Trophoblast cell (in vitro differentiated cells and primary cell): ENCODE measurements around the gene COG1.

Source experiments
- DNase-seq, 2 donors: peaks; one replicate each; pipeline ENCODE4 v3.0.0-alpha.2; 2016
- H2AFZ ChIP-seq: 2 replicates; pipeline ENCODE4 v1.6.1; 2013; ENCODE audit warnings: low read length, moderate library complexity, mild to moderate bottlenecking; ENCODE audit not compliant: insufficient read depth, poor library complexity
- H2AK5ac ChIP-seq: 2 replicates; pipeline ENCODE4 v1.6.1; 2013; ENCODE audit warnings: mild to moderate bottlenecking, low read length
- H2BK120ac ChIP-seq: 2 replicates; pipeline ENCODE4 v1.6.1; 2013; ENCODE audit warnings: low read length, mild to moderate bottlenecking, moderate library complexity; ENCODE audit not compliant: insufficient read depth, poor library complexity
- H2BK12ac ChIP-seq: 2 replicates; pipeline ENCODE4 v1.6.1; 2013; ENCODE audit warnings: mild to moderate bottlenecking, low read length, moderate library complexity
- H2BK5ac ChIP-seq: 2 replicates; pipeline ENCODE4 v1.6.1; 2013; ENCODE audit warnings: low read length, low read depth, moderate library complexity, mild to moderate bottlenecking; ENCODE audit not compliant: poor library complexity
- H3K14ac ChIP-seq: 2 replicates; pipeline ENCODE4 v1.6.1; 2013; ENCODE audit warnings: mild to moderate bottlenecking, low read length
- H3K18ac ChIP-seq: 2 replicates; pipeline ENCODE4 v1.6.1; 2013; ENCODE audit warnings: mild to moderate bottlenecking, low read length
- H3K23ac ChIP-seq: 2 replicates; pipeline ENCODE4 v1.6.1; 2013; ENCODE audit warnings: low read length
- H3K27ac ChIP-seq: 2 replicates; pipeline ENCODE4 v1.5.1; 2013; ENCODE audit warnings: low read depth, mild to moderate bottlenecking, inconsistent platforms, low read length, moderate library complexity
- H3K27me3 ChIP-seq: 2 replicates; pipeline ENCODE4 v1.6.1; 2013; ENCODE audit warnings: inconsistent platforms, mild to moderate bottlenecking, low read length, moderate library complexity; ENCODE audit not compliant: insufficient read depth
- H3K36me3 ChIP-seq, 2 experiments: 1 replicate in 1 of 2; 2 replicates in 1 of 2; pipeline ENCODE4 v1.6.1; 2013; ENCODE audit warnings: low read length in 2 of 2, mild to moderate bottlenecking in 2 of 2, moderate library complexity in 1 of 2; ENCODE audit not compliant: insufficient read depth in 2 of 2, control insufficient read depth in 1 of 2
- H3K4ac ChIP-seq: 2 replicates; pipeline ENCODE4 v1.6.1; 2013; ENCODE audit warnings: low read depth, mild to moderate bottlenecking, low read length, moderate library complexity
- H3K4me1 ChIP-seq, 2 experiments: 1 replicate in 1 of 2; 2 replicates in 1 of 2; pipeline ENCODE4 v1.6.1; 2013; ENCODE audit warnings: low read length in 2 of 2, mild to moderate bottlenecking in 2 of 2, moderate library complexity in 1 of 2; ENCODE audit not compliant: insufficient read depth in 2 of 2, control insufficient read depth in 1 of 2
- H3K4me2 ChIP-seq: 2 replicates; pipeline ENCODE4 v1.6.1; 2013; ENCODE audit warnings: inconsistent platforms, mild to moderate bottlenecking, low read length, moderate library complexity
- H3K4me3 ChIP-seq: 2 replicates; pipeline ENCODE4 v1.5.1; 2013; ENCODE audit warnings: mild to moderate bottlenecking, low read depth, low read length, inconsistent platforms
- H3K79me1 ChIP-seq: one replicate; pipeline ENCODE4 v1.6.1; 2013; ENCODE audit warnings: low read length
- H3K79me2 ChIP-seq: 2 replicates; pipeline ENCODE4 v1.6.1; 2013; ENCODE audit warnings: low read length, mild to moderate bottlenecking; ENCODE audit not compliant: control insufficient read depth, insufficient read depth, poor library complexity
- H3K9ac ChIP-seq: 2 replicates; pipeline ENCODE4 v1.6.1; 2013; ENCODE audit warnings: mild to moderate bottlenecking, low read length
- H3K9me3 ChIP-seq: 2 replicates; pipeline ENCODE4 v1.6.1; 2013; ENCODE audit warnings: low read depth, mild to moderate bottlenecking, control low read depth, inconsistent platforms, low read length; ENCODE audit not compliant: insufficient read depth
- H4K12ac ChIP-seq: 2 replicates; pipeline ENCODE4 v1.6.1; 2013; ENCODE audit warnings: low read depth, mild to moderate bottlenecking, low read length, moderate library complexity
- H4K8ac ChIP-seq: 2 replicates; pipeline ENCODE4 v1.6.1; 2013; ENCODE audit warnings: low read depth, mild to moderate bottlenecking, low read length, moderate library complexity
- H4K91ac ChIP-seq: one replicate; pipeline ENCODE4 v1.6.1; 2013; ENCODE audit warnings: low read depth, mild to moderate bottlenecking, low read length, moderate library complexity
- WGBS: extraction: QIAGEN DNeasy Blood & Tissue Kit; methylation state at CpG from one replicate; pipeline ENCODE4 v1.1.7; 2013; ENCODE audit warnings: missing lambda C conversion rate; ENCODE audit not compliant: insufficient read length, insufficient coverage; ENCODE audit errors: extremely low coverage; 5-methylcytosine and 5-hydroxymethylcytosine counted together

Gene COG1

DNA sequence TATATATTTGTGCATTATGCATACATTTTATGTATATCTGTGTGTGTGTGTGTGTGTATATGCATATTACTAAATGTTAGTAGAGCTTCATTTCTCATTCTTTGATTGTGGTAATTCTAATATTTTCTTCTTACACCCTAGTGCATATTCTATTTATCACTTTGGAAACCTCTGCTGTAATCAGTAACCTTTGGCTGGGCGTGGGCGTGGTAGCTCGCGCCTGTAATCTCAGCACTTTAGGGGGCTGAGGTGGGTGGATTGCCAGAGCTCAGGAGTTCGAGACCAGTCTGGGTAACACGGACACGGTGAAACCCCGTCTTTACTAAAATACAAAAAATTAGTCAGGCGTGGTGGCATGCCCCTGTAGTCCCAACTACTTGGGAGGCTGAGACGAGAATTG lies 41.9 kb downstream of the COG1 start:
- no peak overlapping the region for H2AFZ ChIP-seq
- H3K18ac ChIP-seq, result no peak overlapping the region
- no peaks in the 10 kb centered on the region for H3K27me3 ChIP-seq
- H3K79me2 ChIP-seq, result peaks cover 21% of the 10 kb centered on the region
- no peak overlapping the region for H4K12ac ChIP-seq
- peaks cover 0 to 2% of the 10 kb centered on the region in 2 experiments for H3K4me1 ChIP-seq
- no peak overlapping the region for H2BK12ac ChIP-seq
- no peak overlapping the region for H3K4me3 ChIP-seq
- no peak overlapping the region for H2BK120ac ChIP-seq
- no CpG with 5 or more reads among the region's 10 CpGs for WGBS
- H3K4me2 ChIP-seq, result no peak overlapping the region
- H3K4ac ChIP-seq, result no peak overlapping the region
- DNase-seq, result no peak
- no peak overlapping the region for H2AK5ac ChIP-seq
- H4K8ac ChIP-seq, result no peak overlapping the region
- no peak overlapping the region for H2BK5ac ChIP-seq
- H4K91ac ChIP-seq, result no peak overlapping the region
- no peaks in the 10 kb centered on the region for H3K9me3 ChIP-seq
- H3K14ac ChIP-seq, result no peak overlapping the region
- peaks cover 10% of the 10 kb centered on the region for H3K79me1 ChIP-seq
- H3K36me3 ChIP-seq, result peaks cover 13 to 18% of the 10 kb centered on the region in 2 experiments
- H3K23ac ChIP-seq, result no peak overlapping the region
- no peak overlapping the region for H3K27ac ChIP-seq
- no peak overlapping the region for H3K9ac ChIP-seq

DNA sequence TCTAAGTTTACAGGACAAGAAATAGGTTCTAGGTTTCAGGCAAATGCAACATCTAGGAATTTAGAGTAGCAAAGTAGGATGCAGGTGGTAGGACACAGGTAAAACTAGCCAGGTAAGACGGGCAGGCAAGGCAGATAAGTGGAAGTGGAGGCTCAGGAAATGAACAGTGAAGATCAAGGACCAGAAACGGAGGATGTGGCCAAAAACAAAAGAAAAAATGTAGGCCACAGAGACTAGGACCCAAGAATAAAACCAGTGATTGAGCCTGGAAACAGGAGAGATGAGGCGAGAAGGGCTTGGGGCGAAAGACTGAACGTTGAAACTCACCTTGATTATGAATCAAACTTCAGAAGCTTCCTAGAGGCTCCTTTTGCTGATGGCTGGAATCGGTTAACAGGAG lies 44.9 kb downstream of the COG1 start:
- DNase-seq, result no peak
- H3K4me1 ChIP-seq, result peaks cover 0 to 2% of the 10 kb centered on the region in 2 experiments
- no peak overlapping the region for H2AK5ac ChIP-seq
- H2AFZ ChIP-seq, result no peak overlapping the region
- no peak overlapping the region for H3K4me2 ChIP-seq
- no peak overlapping the region for H3K27ac ChIP-seq
- H3K23ac ChIP-seq, result no peak overlapping the region
- H2BK12ac ChIP-seq, result no peak overlapping the region
- no peak overlapping the region for H3K18ac ChIP-seq
- peaks cover 2% of the 10 kb centered on the region for H3K79me1 ChIP-seq
- no peak overlapping the region for H3K14ac ChIP-seq
- H3K9ac ChIP-seq, result no peak overlapping the region
- no peak overlapping the region for H4K8ac ChIP-seq
- no peak overlapping the region for H4K91ac ChIP-seq
- no peak overlapping the region for H2BK120ac ChIP-seq
- H3K4ac ChIP-seq, result peak overlapping the region; percentile 25
- WGBS, result no CpG with 5 or more reads among the region's 6 CpGs
- H3K4me3 ChIP-seq, result no peak overlapping the region
- H3K79me2 ChIP-seq, result peaks cover 6% of the 10 kb centered on the region
- H4K12ac ChIP-seq, result no peak overlapping the region
- H3K27me3 ChIP-seq, result no peaks in the 10 kb centered on the region
- no peaks in the 10 kb centered on the region for H3K9me3 ChIP-seq
- H3K36me3 ChIP-seq, result peaks cover 15 to 27% of the 10 kb centered on the region in 2 experiments
- no peak overlapping the region for H2BK5ac ChIP-seq

DNA sequence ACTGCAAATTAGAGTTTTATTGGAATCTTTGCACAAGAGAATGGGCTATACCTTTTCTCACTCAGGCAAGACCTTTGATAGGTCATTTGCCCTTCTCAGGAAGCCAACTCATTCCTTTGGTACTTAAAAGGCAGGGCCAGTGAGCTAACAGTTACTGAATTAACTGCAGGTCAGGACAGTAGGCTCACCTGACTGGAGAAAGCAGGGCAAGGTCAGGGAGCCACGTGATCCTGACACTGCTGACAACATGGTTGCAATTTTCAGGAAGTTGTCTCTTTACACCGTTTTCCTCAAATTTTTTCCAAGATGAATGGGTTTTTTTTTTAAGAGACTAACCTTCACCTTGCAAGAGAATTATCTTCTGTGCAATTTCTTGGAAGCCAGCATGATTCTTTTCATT lies 47.7 kb downstream of the COG1 start:
- Histone ChIP-seq H3K14ac (no peak overlapping the region), H2BK12ac (no peak overlapping the region), H3K4me1 (no peaks in the 10 kb centered on the region), H3K4me2 (no peak overlapping the region), H3K27me3 (no peaks in the 10 kb centered on the region), H4K91ac (no peak overlapping the region), H3K4ac (no peak overlapping the region), H2BK5ac (no peak overlapping the region), H2AK5ac (no peak overlapping the region), H3K4me3 (no peak overlapping the region), H3K36me3 (peaks cover 12 to 34% of the 10 kb centered on the region in 2 experiments), H4K12ac (no peak overlapping the region), H3K79me1 (no peaks in the 10 kb centered on the region), H2BK120ac (no peak overlapping the region), H4K8ac (no peak overlapping the region), H3K27ac (no peak overlapping the region), H3K18ac (no peak overlapping the region), H3K79me2 (no peaks in the 10 kb centered on the region), H3K23ac (no peak overlapping the region), H3K9ac (peak overlapping the region; percentile 68), H3K9me3 (no peaks in the 10 kb centered on the region), H2AFZ (no peak overlapping the region)
- DNase-seq, result peak; percentile 20 to 69
- WGBS, result no CpG with 5 or more reads among the region's 2 CpGs

DNA sequence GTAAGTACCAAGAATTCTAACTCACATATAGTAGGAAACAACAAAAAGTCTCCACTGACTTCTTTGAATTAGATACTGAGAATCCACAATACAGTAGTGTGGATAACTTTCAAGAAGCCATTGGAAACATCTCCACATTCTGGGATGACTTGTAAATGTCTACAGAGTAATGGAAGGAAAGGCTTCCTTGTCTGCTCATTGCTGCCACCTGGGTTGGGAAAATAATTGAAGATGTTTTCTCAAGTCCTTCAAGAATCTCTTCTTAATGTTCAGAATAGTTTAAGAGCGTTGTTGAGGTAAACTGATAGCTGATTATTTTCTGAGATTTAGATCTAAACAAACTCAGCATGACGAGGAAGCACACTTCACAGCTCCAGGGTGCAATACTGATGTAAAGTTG lies 54.9 kb downstream of the COG1 start:
- no peak overlapping the region for H3K4ac ChIP-seq
- peaks cover 11 to 24% of the 10 kb centered on the region in 2 experiments for H3K36me3 ChIP-seq
- no peak overlapping the region for H2AK5ac ChIP-seq
- no peak overlapping the region for H3K27ac ChIP-seq
- H4K12ac ChIP-seq, result no peak overlapping the region
- H2BK5ac ChIP-seq, result no peak overlapping the region
- H3K23ac ChIP-seq, result no peak overlapping the region
- H4K91ac ChIP-seq, result no peak overlapping the region
- H2BK12ac ChIP-seq, result no peak overlapping the region
- no peaks in the 10 kb centered on the region for H3K4me1 ChIP-seq
- H3K79me2 ChIP-seq, result no peaks in the 10 kb centered on the region
- no peak for DNase-seq
- WGBS, result no CpG with 5 or more reads among the region's 2 CpGs
- no peak overlapping the region for H3K14ac ChIP-seq
- H2BK120ac ChIP-seq, result no peak overlapping the region
- H3K27me3 ChIP-seq, result no peaks in the 10 kb centered on the region
- H3K18ac ChIP-seq, result no peak overlapping the region
- H3K4me2 ChIP-seq, result no peak overlapping the region
- H2AFZ ChIP-seq, result no peak overlapping the region
- H3K79me1 ChIP-seq, result no peaks in the 10 kb centered on the region
- H3K9me3 ChIP-seq, result no peaks in the 10 kb centered on the region
- no peak overlapping the region for H4K8ac ChIP-seq
- H3K4me3 ChIP-seq, result no peak overlapping the region
- no peak overlapping the region for H3K9ac ChIP-seq
